GM06990 (cell line): ENCODE data around the gene SMAD6.

Experiments used
- DNase-seq: peaks from one replicate; pipeline ENCODE4 v3.0.0-alpha.2; 2011; ENCODE audit not compliant: insufficient read length; ENCODE audit errors: extremely low read depth
- H3K27me3 ChIP-seq: replicated peaks from 2 replicates; pipeline ENCODE4 v1.6.0; 2011; ENCODE audit warnings: low read length; ENCODE audit not compliant: control insufficient read depth, insufficient read depth
- H3K36me3 ChIP-seq: 2 replicates; pipeline ENCODE4 v1.5.1; 2011; ENCODE audit warnings: low read length; ENCODE audit not compliant: control insufficient read depth, insufficient read depth
- H3K4me3 ChIP-seq: replicated peaks from 2 replicates; pipeline ENCODE4 v1.5.1; 2011; ENCODE audit warnings: low read depth, mild to moderate bottlenecking, control low read depth, low read length
- TF ChIP-seq, protein P1 (sequence below): IDR thresholded peaks from 2 replicates; pipeline ENCODE4 v1.5.1; 2011; ENCODE audit warnings: low read length, control low read depth, mild to moderate bottlenecking, inconsistent platforms; ENCODE audit not compliant: insufficient read depth, poor library complexity, severe bottlenecking

SMAD6 gene

DNA sequence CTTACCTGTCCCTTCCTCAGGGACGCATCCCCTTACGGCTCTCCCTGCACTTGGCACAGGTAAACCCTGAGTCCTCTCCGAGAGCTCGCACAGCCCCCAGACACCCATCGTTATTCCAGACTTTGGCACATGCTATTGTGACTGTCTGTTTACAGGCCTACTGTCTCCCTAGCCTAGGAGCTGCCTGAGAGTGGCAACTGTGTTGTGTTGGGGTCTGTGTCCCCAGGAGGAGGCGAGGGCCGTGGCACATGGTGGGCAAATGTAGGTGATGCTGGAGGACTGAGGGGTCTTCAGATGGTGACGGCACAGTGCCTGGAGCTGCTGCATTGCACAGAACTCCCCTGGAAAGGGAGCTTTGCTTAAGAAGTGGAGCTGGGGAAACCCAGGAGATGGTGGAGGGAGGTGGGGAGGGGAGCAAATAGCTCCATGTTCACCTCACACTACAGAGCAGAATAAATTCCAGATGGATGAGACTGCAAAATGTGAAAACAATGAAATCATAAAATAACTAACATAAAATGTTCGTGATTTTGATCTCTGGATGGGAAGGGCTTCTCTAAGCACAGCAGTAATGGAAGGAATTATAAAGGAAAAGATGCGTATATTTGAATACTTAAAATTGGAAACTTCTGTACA, 96.5 kb downstream of the SMAD6 start:
- H3K36me3 ChIP-seq: no peaks in the 10 kb centered on the region
- DNase-seq: no peak
- H3K27me3 ChIP-seq: no peaks in the 10 kb centered on the region; the same call in 1 of the 2 replicates
- TF ChIP-seq, protein P1, sequence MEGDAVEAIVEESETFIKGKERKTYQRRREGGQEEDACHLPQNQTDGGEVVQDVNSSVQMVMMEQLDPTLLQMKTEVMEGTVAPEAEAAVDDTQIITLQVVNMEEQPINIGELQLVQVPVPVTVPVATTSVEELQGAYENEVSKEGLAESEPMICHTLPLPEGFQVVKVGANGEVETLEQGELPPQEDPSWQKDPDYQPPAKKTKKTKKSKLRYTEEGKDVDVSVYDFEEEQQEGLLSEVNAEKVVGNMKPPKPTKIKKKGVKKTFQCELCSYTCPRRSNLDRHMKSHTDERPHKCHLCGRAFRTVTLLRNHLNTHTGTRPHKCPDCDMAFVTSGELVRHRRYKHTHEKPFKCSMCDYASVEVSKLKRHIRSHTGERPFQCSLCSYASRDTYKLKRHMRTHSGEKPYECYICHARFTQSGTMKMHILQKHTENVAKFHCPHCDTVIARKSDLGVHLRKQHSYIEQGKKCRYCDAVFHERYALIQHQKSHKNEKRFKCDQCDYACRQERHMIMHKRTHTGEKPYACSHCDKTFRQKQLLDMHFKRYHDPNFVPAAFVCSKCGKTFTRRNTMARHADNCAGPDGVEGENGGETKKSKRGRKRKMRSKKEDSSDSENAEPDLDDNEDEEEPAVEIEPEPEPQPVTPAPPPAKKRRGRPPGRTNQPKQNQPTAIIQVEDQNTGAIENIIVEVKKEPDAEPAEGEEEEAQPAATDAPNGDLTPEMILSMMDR: no peak
- H3K4me3 ChIP-seq: no peak overlapping the region

DNA sequence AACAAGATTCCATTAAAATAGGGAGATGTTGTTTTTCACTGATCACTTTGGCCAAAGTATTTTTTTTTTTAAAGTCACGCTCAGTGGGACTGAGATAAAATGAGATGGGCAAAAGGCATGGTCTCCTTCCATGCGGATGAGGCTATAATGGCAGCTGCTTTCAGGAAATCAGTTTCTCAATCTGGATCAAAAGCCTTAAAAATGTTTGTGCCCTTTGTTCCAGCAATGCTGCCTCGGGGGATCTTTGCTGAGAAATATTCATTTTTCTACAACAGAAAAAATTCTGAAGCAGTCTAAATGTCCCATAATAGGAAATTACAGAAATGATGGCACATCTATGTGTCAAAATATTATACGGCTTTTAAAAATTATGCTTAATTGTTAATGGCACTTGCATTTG, 97.2 kb downstream of the SMAD6 start:
- Histone ChIP-seq H3K27me3 (no peaks in the 10 kb centered on the region; the same call in 1 of the 2 replicates), H3K36me3 (no peaks in the 10 kb centered on the region), H3K4me3 (no peak overlapping the region)
- DNase-seq: no peak
- TF ChIP-seq, protein P1: no peak

DNA sequence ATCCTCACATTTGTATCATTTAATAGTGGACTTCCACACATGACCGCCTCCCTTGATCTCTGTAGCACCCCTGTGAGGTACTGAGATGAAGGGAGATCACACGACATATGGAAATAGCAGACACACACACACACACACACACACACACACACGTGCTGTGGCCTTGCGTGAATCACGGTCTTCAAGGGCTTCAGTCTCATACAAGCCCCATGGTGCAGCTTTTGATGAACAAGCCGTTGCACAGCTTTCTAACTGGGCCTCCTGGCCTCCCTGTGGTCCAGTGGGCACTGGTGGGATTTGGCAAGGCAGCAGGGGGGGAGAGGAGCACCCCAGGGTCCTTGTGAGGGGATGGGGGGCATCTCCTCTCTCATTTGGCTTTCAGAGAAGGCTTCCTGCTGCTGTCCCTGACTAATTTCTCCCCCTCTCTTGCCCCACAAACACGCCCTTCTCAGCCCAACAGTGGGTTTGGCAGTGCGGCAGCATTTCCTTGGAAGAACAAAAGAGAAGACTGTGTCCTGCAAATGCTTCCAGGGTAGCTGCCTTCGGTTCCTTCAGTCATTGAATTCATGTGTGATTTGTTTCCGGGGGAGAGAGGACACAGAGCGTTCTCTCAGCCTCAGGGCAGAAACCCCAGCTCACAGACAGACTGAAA, 98.7 kb downstream of the SMAD6 start:
- H3K27me3 ChIP-seq: no peaks in the 10 kb centered on the region; the same call in 1 of the 2 replicates
- TF ChIP-seq, protein P1: no peak
- no peak for DNase-seq
- H3K36me3 ChIP-seq: no peaks in the 10 kb centered on the region
- no peak overlapping the region for H3K4me3 ChIP-seq

DNA sequence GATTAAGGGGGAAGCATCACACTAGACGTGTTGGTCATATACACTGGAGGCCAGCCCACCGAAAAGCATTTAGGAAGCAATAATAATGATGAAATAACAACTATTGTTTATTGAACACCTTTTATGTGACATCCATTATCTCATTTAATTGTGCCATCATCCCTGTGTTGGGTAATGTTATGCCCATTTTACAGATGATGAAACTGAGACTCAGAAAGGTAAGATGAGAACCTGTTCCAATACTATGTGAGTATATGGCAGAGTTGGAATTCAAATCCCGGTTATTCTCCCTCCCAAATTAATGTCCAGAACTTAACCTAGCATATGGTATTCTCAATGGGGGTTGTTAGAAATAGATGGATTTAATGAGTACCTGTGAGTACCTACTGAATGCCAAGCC, 99.2 kb downstream of the SMAD6 start:
- no peak for DNase-seq
- Histone ChIP-seq H3K4me3 (no peak overlapping the region), H3K27me3 (no peaks in the 10 kb centered on the region; the same call in 1 of the 2 replicates), H3K36me3 (no peaks in the 10 kb centered on the region)
- TF ChIP-seq, protein P1: no peak

DNA sequence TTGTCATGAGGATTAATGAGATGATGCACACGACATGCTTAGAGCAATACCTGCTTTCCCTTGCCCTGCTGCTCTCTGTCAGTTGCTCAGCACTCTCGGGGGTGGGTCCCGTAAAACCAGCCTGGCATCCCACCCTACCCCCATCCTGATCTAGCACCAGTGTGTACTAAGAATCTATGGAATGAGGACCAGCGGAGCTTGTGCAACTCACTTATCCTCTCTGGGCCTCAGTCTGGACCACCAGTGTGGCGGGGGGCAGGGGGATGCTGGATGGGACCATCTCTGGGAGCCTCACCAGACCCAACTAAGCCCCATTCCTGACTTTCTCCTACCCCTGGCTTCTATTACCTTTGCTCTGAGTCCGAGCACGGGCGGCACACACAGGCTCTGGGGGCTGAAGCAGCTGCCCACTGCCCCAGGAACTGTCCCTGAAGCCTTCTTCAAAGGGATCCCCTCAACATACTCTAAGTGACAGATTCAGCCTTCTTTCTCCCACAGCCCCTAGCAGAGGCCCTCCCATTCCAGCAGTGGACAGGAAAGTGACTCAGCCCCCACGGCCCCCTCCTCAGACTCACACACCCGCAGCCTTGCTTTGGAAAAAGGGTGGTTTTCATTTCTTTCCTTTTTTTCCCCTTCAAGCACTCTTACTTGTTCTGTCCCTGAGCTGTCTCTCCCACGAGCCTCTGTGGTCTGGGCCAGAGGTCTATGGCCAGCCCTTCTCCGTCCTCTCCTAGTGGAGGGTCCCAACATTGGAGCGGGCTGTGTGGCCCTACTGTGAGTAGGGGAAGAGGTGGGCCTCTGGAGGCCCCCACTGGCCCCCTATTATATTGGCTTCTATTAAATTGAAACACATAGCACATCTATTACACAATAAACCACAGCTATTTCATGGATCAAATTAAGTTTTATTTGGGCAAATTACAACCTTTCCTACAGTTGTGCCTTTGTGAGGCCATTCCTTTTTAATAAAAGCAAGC, 100.3 kb downstream of the SMAD6 start:
- TF ChIP-seq, protein P1: no peak
- no peak for DNase-seq
- H3K4me3 ChIP-seq: no peak overlapping the region
- no peaks in the 10 kb centered on the region for H3K36me3 ChIP-seq
- H3K27me3 ChIP-seq: no peaks in the 10 kb centered on the region; the same call in 1 of the 2 replicates
